ENCODE results near the gene ZSCAN5A.

DNA sequence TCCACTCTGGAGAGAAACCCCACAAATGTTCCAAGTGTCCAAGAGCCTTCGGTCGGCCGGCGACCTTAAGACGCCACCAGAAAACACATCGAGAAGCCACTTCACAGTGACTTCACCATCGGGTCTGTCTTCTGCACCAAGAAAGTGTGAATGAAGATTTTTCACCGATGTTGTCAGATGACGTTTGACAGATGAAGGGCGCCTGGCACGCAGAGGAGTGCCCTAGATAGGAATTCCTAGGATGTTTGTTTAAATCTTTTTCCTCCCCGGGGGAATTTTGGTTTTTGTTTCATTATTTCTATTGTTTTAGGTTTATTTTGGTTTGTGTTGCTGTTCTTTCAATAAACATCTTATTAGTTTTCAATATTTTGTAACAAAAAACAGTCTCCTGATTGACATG, 105.5 kb downstream of the ZSCAN5A start:
- TF ChIP-seq, protein P1, sequence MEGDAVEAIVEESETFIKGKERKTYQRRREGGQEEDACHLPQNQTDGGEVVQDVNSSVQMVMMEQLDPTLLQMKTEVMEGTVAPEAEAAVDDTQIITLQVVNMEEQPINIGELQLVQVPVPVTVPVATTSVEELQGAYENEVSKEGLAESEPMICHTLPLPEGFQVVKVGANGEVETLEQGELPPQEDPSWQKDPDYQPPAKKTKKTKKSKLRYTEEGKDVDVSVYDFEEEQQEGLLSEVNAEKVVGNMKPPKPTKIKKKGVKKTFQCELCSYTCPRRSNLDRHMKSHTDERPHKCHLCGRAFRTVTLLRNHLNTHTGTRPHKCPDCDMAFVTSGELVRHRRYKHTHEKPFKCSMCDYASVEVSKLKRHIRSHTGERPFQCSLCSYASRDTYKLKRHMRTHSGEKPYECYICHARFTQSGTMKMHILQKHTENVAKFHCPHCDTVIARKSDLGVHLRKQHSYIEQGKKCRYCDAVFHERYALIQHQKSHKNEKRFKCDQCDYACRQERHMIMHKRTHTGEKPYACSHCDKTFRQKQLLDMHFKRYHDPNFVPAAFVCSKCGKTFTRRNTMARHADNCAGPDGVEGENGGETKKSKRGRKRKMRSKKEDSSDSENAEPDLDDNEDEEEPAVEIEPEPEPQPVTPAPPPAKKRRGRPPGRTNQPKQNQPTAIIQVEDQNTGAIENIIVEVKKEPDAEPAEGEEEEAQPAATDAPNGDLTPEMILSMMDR (conservative IDR thresholded peaks at IDR 0.05; ENCODE audit: low read length): no peak
- no peak for TF ChIP-seq EZH2phosphoT487 (IDR thresholded peaks at IDR 0.05; ENCODE audit: borderline replicate concordance, low read depth, low read length)

All from OCI-LY7 (cell line).